ENCODE data around the gene CD200R1.

The CD200R1 gene

DNA sequence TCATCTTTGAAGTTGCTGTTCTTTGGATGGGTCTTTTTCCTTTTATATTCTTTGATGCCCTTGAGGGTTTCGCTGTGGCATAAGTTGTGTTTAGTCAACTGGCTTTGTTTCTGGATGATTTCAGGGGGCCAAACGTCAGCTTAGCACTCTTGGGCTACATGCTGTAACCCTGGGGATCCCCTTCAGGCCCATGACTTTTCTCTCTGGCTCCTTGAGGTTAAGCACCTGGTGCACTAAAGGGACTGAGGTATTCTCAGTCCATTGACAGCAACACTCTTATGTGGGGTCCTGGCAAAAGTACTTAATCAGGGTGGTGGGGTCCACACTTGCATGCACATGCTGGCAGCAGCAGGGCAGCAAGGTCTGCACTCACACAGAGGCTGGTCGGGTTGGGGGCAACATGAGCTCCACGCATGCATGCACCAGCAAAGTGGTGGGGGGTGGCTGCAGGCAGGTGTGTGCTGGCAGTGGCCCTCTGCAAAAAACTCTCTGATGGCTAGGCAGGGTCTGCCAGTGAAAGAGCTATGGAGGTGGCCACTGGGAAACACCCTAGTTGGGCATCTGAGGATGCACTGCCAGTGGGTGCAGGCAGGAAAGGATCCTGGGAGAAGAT, 90.1 kb downstream of the CD200R1 start:
- Mint-ChIP-seq H3K27me3 (peaks cover 14% of the 10 kb centered on the region), H3K4me3 (no peak overlapping the region), H3K4me1 (ENCODE audit: low read depth) (no peaks in the 10 kb centered on the region), H3K9me3 (peaks cover 4% of the 10 kb centered on the region), H3K36me3 (ENCODE audit: low read depth) (no peaks in the 10 kb centered on the region), H3K27ac (no peak overlapping the region)

DNA sequence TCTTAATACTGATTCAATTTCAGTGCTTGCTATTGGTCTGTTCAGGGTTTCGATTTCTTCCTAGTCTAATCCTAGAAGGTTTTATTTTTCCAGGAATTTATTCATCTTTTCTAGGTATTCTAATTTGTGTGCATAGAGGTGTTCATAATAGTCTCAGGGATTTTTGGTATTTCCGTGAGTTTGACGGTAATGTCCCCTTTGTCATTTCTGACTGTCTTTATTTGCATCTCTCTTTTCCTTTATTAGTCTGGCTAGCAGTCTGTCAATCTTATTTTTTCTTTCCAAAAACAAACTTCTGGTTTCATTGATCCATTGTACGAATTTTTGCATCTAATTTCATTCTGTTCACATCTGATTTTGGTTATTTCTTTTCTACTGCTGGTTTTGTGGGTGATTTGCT, 93.0 kb downstream of the CD200R1 start:
- Mint-ChIP-seq H3K9me3 (peaks cover 9% of the 10 kb centered on the region), H3K27me3 (peaks cover 3% of the 10 kb centered on the region), H3K36me3 (ENCODE audit: low read depth) (no peaks in the 10 kb centered on the region), H3K27ac (no peak overlapping the region), H3K4me3 (no peak overlapping the region), H3K4me1 (ENCODE audit: low read depth) (no peaks in the 10 kb centered on the region)

DNA sequence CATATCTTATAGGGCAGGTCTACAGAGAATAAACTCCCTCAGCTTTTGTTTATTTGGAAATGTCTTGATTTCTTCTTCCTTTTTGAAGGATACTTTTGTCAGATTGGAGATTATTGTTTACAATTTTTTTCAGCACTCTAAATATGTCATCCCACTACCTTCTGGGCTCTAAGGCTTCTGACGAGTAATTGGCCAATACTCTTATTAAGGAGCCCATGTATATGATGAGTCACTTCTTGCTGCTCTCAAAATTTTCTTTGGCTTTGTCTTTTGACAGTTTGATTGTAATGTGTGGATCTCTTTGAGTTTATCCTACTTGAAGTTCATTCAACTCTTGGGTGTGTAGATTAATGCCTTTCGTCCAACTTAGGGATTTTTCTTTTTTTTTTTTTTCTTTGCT, 99.3 kb downstream of the CD200R1 start:
- Mint-ChIP-seq H3K4me1 (ENCODE audit: low read depth) (peaks cover 11% of the 10 kb centered on the region), H3K36me3 (ENCODE audit: low read depth) (no peaks in the 10 kb centered on the region), H3K27ac (no peak overlapping the region), H3K27me3 (no peaks in the 10 kb centered on the region), H3K9me3 (peaks cover 15% of the 10 kb centered on the region), H3K4me3 (no peak overlapping the region)

DNA sequence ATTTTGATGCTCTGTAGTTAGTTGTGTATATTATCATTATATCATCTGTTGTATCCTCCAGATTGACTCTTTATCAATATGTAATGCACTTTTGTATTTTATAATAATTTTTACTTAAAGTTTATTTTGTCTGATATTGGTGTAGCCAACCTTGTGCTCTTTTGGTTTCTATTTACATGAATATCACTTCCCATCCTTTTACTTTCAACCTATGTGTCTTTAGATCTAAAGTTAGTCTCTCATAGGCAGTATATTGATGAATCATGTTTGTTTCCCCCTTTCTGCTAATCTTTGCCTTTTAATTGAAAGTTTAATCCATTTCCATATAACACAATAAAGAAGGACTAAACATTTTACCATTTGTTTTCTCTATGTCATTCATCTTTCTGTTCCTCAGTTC, 100.2 kb downstream of the CD200R1 start:
- H3K9me3 Mint-ChIP-seq, result peaks cover 18% of the 10 kb centered on the region
- H3K36me3 Mint-ChIP-seq (ENCODE audit: low read depth), result peaks cover under 1% of the 10 kb centered on the region
- H3K4me3 Mint-ChIP-seq, result no peak overlapping the region
- peaks cover 11% of the 10 kb centered on the region for H3K4me1 Mint-ChIP-seq (ENCODE audit: low read depth)
- no peaks in the 10 kb centered on the region for H3K27me3 Mint-ChIP-seq
- H3K27ac Mint-ChIP-seq, result peak overlapping the region; percentile 62

DNA sequence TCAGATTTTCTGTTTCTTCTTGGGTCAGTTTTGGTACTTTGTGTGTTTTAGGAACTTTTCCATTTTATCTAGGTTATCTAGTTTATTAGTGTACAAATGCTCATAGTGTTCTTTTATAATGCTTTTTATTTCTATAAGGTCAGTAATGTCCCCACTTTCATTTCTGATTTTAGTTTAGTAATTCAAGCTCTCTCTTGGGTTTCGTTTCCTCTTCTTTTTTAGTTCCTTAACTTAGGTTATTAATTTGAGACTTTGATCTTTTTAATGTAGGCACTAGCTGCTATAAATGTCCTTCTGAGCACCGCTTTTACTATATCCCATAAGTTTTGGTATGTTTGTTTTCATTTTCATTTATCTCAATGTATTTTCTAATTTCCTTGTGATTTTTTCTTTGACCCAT, 101.3 kb downstream of the CD200R1 start:
- Mint-ChIP-seq H3K27ac (no peak overlapping the region), H3K27me3 (no peaks in the 10 kb centered on the region), H3K4me3 (no peak overlapping the region), H3K36me3 (ENCODE audit: low read depth) (peaks cover 4% of the 10 kb centered on the region), H3K9me3 (peaks cover 21% of the 10 kb centered on the region), H3K4me1 (ENCODE audit: low read depth) (peaks cover 11% of the 10 kb centered on the region)

DNA sequence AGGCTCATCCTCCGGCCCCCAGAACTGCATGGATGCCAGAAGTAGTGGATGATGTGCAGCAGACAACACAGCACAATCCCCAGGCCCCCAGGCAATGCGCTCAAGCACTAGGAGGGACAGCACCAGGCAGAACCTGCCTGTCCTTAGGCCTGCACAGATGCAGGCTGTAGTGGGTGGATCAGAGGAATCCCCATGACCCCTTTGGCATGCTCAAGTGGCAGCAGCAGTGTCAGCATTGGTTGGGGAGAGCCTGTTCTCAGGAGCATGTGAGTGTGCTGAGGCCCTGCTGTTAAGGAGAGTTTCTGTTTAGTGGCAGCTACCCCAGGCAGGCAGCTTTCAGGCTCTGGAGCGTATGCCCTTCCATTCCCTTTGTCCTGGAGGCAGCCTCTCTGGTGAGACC, 103.2 kb downstream of the CD200R1 start:
- Mint-ChIP-seq H3K4me3 (no peak overlapping the region), H3K27me3 (no peaks in the 10 kb centered on the region), H3K36me3 (ENCODE audit: low read depth) (peaks cover 4% of the 10 kb centered on the region), H3K4me1 (ENCODE audit: low read depth) (peaks cover 11% of the 10 kb centered on the region), H3K27ac (no peak overlapping the region), H3K9me3 (peaks cover 23% of the 10 kb centered on the region)
